Tibial nerve (tissue), 4 donors: ENCODE results near the gene TTC28. TPM values are rescaled to one million over a fixed set of nuclear protein-coding genes. Genes with fewer than 3 reads are reported as not detected.

Source experiments
- DNase-seq, 2 donors: peaks; one replicate each; pipeline ENCODE4 v3.0.0-alpha.2; 2019; ENCODE audit warnings: low spot score in 2 of 2
- H3K27ac ChIP-seq, 4 donors: fragments of 200-600 bp; sonication (generic) in 3 of 4; one replicate each; pipeline ENCODE4 v1.5.1; 2017 to 2019; ENCODE audit warnings: mild to moderate bottlenecking in 1 of 4
- H3K27me3 ChIP-seq, 2 donors: fragments of 200-600 bp; sonication (generic) in 1 of 2; one replicate each; pipeline versions ENCODE4 v1.5.1 to v1.6.0; 2017 to 2019
- H3K36me3 ChIP-seq, 3 donors: fragments of 200-600 bp; sonication (generic); one replicate each; pipeline ENCODE4 v1.5.1; 2018 to 2019
- H3K4me1 ChIP-seq, 4 donors: fragments of 200-600 bp; sonication (generic) in 3 of 4; one replicate each; pipeline ENCODE4 v1.5.1; 2017 to 2019
- H3K4me3 ChIP-seq, 4 donors: fragments of 200-600 bp; sonication (generic) in 3 of 4; one replicate each; pipeline ENCODE4 v1.5.1; 2017 to 2019; ENCODE audit warnings: mild to moderate bottlenecking in 1 of 4, moderate library complexity in 1 of 4
- H3K9me3 ChIP-seq, 4 donors: fragments of 200-600 bp; sonication (generic) in 3 of 4; one replicate each; pipeline ENCODE4 v1.5.1; 2017 to 2019
- EP300 ChIP-seq, 2 donors: sonication (generic); formaldehyde crosslinking; IDR thresholded peaks; one replicate each; pipeline ENCODE4 v1.6.1; 2017; ENCODE audit warnings: antibody characterized with exemption in 2 of 2, mild to moderate bottlenecking in 1 of 2
- POLR2A ChIP-seq, 2 donors: fragments of 450-650 bp; IDR thresholded peaks; one replicate each; pipeline ENCODE4 v1.6.1; 2017; ENCODE audit warnings: antibody characterized with exemption in 2 of 2, mild to moderate bottlenecking in 2 of 2, moderate library complexity in 2 of 2
- WGBS, 2 donors: methylation state at CpG; one replicate each; pipeline ENCODE4 v1.1.5; 2018; 5-methylcytosine and 5-hydroxymethylcytosine counted together
- total RNA-seq, 4 donors: library from RNA; depleted of rRNA; stranded (reverse); fragments of >200 nt; gene quantifications; one replicate each; pipeline ENCODE4 v1.1.0, GENCODE V29; 2016
- TF ChIP-seq, protein P1 (sequence below), 5 experiments: fragments of 200-600 bp in 3 of 5; fragments of 450-650 bp in 2 of 5; sonication (generic) in 3 of 5; IDR thresholded peaks; one replicate each; pipeline ENCODE4 v1.5.1; 2016 to 2019; ENCODE audit warnings: antibody characterized with exemption in 5 of 5, mild to moderate bottlenecking in 3 of 5, moderate library complexity in 2 of 5

TTC28 gene
- total RNA-seq, 4 donors from 2014 or later = 83.9 to 177 (median 128) TPM

DNA sequence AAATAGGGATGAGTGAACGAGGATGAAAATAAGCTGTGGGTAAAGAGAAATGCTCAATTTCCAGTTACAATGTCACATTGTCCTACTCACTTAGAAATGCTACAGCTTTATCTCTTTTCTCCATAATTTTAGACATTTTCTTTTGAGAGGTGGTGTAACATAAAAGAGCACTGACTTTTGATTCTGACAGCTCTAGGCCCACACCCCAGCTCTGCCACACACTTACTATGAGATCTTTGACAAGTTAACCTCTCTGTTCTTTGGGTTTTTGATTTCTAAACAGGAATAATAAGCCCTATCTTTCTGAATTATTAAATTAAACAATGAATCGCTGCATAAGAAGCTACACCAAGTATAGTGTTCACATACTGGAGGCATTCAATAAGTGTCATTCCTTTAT is 532.2 kb downstream of the TTC28 start:
- no peaks in the 10 kb centered on the region for H3K27me3 ChIP-seq
- 60% methylated on average over 2 of the region's 2 CpGs for WGBS, 2 donors
- H3K36me3 ChIP-seq = peaks cover 0 to 5% (median 0%) of the 10 kb centered on the region in 3 donors
- TF ChIP-seq POLR2A (IDR thresholded peaks at IDR 0.05) (no peak), EP300 (IDR thresholded peaks at IDR 0.05) (no peak)
- TF ChIP-seq, protein P1, sequence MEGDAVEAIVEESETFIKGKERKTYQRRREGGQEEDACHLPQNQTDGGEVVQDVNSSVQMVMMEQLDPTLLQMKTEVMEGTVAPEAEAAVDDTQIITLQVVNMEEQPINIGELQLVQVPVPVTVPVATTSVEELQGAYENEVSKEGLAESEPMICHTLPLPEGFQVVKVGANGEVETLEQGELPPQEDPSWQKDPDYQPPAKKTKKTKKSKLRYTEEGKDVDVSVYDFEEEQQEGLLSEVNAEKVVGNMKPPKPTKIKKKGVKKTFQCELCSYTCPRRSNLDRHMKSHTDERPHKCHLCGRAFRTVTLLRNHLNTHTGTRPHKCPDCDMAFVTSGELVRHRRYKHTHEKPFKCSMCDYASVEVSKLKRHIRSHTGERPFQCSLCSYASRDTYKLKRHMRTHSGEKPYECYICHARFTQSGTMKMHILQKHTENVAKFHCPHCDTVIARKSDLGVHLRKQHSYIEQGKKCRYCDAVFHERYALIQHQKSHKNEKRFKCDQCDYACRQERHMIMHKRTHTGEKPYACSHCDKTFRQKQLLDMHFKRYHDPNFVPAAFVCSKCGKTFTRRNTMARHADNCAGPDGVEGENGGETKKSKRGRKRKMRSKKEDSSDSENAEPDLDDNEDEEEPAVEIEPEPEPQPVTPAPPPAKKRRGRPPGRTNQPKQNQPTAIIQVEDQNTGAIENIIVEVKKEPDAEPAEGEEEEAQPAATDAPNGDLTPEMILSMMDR (IDR thresholded peaks at IDR 0.05) = no peak
- no peak for DNase-seq
- no peaks in the 10 kb centered on the region for H3K9me3 ChIP-seq
- peaks cover 0 to 51% (median 20%) of the 10 kb centered on the region in 4 donors for H3K4me1 ChIP-seq
- no peak overlapping the region for H3K27ac ChIP-seq
- H3K4me3 ChIP-seq = no peak overlapping the region

DNA sequence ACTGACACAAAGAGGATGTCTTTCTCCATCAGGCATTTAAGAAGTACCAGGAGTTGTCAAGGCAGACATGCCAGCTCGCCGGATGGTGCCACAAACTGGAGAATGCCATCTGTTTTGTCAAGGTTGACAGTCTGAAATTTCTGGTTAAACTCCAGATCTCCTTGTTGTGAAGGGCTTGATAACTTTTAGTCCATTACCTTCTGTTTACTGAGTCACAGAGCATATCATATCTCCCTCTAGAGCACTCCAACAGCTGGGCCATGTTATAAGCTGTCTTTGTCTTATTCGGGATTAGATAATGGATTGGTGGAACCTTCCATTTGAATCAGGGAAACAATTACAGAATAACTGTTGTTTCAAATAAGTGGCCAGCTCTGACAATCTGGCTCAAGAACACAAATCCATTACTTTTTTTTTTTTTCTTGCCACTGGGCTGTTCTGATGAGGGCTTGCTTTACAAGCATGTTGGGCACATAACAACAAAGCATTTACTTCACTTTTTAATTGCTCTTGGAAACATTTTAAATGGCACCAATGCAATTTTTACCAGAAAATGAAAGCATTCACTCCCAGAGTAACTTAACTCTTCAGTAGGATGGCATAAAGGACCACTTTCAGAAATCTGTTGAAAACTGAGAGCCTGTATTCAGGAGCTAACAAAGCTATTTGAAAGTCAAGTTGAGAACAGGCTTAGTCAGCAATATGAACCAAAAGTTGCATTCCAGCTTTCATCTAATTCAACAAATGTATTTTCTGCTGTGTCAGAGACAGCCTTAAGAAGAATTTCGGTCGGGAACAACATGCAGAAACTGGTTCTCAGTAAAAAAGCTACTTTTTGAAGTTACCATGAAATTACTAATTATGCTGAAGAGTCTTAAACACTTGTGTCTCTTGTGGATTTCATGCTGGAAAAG is 533.0 kb downstream of the TTC28 start:
- TF ChIP-seq, protein P1 (IDR thresholded peaks at IDR 0.05) = no peak
- no peak for TF ChIP-seq EP300 (IDR thresholded peaks at IDR 0.05)
- TF ChIP-seq POLR2A (IDR thresholded peaks at IDR 0.05) = no peak
- no peaks in the 10 kb centered on the region for H3K9me3 ChIP-seq
- H3K27me3 ChIP-seq = no peaks in the 10 kb centered on the region
- H3K4me1 ChIP-seq = peaks cover 0 to 59% (median 24%) of the 10 kb centered on the region in 4 donors
- H3K27ac ChIP-seq = no peak overlapping the region
- WGBS, 2 donors = 53 to 55% methylated on average over 5 of the region's 5 CpGs
- peaks cover 0 to 5% (median 0%) of the 10 kb centered on the region in 3 donors for H3K36me3 ChIP-seq
- H3K4me3 ChIP-seq = no peak overlapping the region
- no peak for DNase-seq

DNA sequence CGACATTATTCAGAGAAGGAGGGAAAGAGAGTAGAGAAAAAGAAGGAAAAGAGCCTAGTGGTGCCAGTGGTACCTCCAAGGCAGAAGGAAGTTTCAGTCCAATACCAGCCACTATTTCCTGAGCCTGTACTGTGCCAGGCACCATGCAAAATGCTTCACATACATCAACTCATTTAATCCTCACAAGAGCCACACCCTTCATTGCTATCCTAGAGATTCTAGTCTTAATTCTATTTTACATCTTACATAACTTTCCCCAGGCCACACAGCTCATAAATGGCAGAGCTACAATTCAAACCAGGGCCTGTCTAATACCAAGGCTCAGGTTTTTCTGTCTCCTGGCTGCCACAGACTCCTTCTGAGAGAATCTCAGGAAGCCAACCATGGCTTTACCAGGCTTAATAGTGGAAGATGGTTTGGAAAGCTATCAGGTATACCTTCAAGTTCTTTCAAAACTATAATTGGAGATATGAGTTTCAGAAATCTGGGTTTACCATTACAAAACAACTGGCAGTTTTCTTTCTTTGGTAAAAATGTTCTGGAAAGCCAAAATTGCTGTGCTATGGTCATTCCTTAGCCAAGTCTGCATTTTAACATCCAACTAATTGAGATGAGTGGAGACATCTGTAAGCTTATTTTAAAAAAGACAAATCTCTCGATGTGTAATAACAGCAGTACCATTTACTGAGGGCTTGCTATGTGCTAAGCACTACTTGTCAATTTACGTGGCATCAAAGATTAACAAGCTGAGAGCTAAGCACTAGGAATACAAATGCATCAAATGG is 535.5 kb downstream of the TTC28 start:
- no peaks in the 10 kb centered on the region for H3K27me3 ChIP-seq

DNA sequence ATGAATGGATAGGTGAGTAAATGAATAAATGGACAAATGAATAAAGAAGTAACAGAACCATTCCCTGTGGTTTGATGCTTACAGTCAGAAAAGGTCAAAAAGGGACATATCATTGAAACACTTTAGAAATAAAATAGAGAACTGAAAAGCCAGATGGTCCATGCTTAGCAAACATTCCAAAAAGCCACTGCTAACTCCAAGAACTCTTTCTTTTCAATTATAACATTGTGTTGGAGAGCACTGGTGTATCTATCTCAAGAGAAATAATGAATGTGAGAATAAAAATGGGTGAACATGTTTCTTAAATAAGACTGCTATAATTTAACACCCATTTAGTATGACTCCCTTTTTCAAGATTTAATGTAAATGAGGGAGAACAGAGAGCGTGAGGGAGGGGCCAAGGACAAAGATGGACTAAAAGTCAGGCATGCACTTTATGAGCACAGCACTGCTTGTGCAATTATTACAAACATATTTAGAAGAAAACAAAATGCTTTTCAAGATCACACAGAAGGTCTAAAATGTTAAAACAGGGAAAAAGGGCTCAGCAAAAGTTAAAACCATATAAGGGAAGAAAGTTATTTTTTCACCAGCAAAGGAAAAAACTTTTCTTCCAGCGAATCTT is 536.3 kb downstream of the TTC28 start:
- Histone ChIP-seq H3K9me3 (no peaks in the 10 kb centered on the region), H3K27me3 (no peaks in the 10 kb centered on the region), H3K4me1 (peaks cover 0 to 83% (median 31%) of the 10 kb centered on the region in 4 donors), H3K4me3 (no peak overlapping the region), H3K27ac (peak overlapping the region in 2 of 4 donors; percentile 33 to 74), H3K36me3 (no peaks in the 10 kb centered on the region)
- 69 to 75% methylated on average over 2 of the region's 2 CpGs for WGBS, 2 donors
- TF ChIP-seq POLR2A (IDR thresholded peaks at IDR 0.05) = no peak
- TF ChIP-seq, protein P1 (IDR thresholded peaks at IDR 0.05) = no peak
- TF ChIP-seq EP300 (IDR thresholded peaks at IDR 0.05) = no peak
- DNase-seq = no peak

More for the DNA sequence above, 535.5 kb downstream of the TTC28 start:
- TF ChIP-seq EP300 (IDR thresholded peaks at IDR 0.05) (no peak), POLR2A (IDR thresholded peaks at IDR 0.05) (no peak)
- TF ChIP-seq, protein P1 (IDR thresholded peaks at IDR 0.05) = no peak
- no peak for DNase-seq
- no peak overlapping the region for H3K4me3 ChIP-seq
- H3K27ac ChIP-seq = peak overlapping the region in 2 of 4 donors; percentile 39 to 53
- H3K9me3 ChIP-seq = no peaks in the 10 kb centered on the region
- H3K36me3 ChIP-seq = no peaks in the 10 kb centered on the region
- 64 to 79% methylated on average over 3 of the region's 3 CpGs for WGBS, 2 donors
- peaks cover 0 to 83% (median 31%) of the 10 kb centered on the region in 4 donors for H3K4me1 ChIP-seq
